ENCODE results near the gene ZDHHC9. TPM values are rescaled to one million over a fixed set of nuclear protein-coding genes. Genes with fewer than 3 reads are reported as not detected.
"Not testable (repeated sequence)": the region's sequence is repeated elsewhere in the genome, so short reads cannot be mapped to it uniquely, and the experiment has no call there.

ZDHHC9 gene
- polyA plus RNA-seq = 1 to 10 TPM; 4.6 to 8.1 TPM

- H3K4me3 ChIP-seq (ENCODE audit: low read depth in 1 of 2, low read length in 2 of 2) = peak within 1 kb of the TSS; percentile 61 to 81
- WGBS, 2 donors = 1 to 40% methylated on average over 67 to 72 of the region's 72 CpGs
- peak within 1 kb of the TSS; percentile 62 to 64 for H3K27ac ChIP-seq (ENCODE audit: low read depth in 2 of 2, low read length in 1 of 2)
- no peaks in the 10 kb centered on the region for H3K36me3 ChIP-seq (ENCODE audit: control insufficient read depth in 2 of 2, insufficient read depth in 2 of 2, low read length in 1 of 2)
- no peaks in the 10 kb centered on the region for H3K27me3 ChIP-seq (ENCODE audit: control insufficient read depth in 1 of 2, insufficient read depth in 2 of 2, low read length in 2 of 2)
- H3K9me3 ChIP-seq (ENCODE audit: control insufficient read depth in 2 of 2, insufficient read depth in 1 of 2, low read depth in 1 of 2, low read length in 1 of 2) = no peaks in the 10 kb centered on the region
- H3K4me1 ChIP-seq (ENCODE audit: control insufficient read depth in 2 of 2, insufficient read depth in 2 of 2, low read length in 1 of 2) = peaks cover 0 to 5% of the 10 kb centered on the region in 2 donors
Measured at GRCh38 chrX:129843459-129844306, at the start of gene ZDHHC9. ZDHHC9 (minus strand) TSS chrX:129843886; CDS start chrX:129841945, 1,941 bp downstream.

- no peaks in the 10 kb centered on the region for H3K4me1 ChIP-seq (ENCODE audit: control insufficient read depth in 2 of 2, insufficient read depth in 2 of 2, low read length in 1 of 2)
- H3K4me3 ChIP-seq (ENCODE audit: low read depth in 1 of 2, low read length in 2 of 2) = no peak overlapping the region
- no peaks in the 10 kb centered on the region for H3K9me3 ChIP-seq (ENCODE audit: control insufficient read depth in 2 of 2, insufficient read depth in 1 of 2, low read depth in 1 of 2, low read length in 1 of 2)
- H3K36me3 ChIP-seq (ENCODE audit: control insufficient read depth in 2 of 2, insufficient read depth in 2 of 2, low read length in 1 of 2) = no peaks in the 10 kb centered on the region
- 90 to 93% methylated on average over 5 of the region's 5 CpGs for WGBS, 2 donors
- no peaks in the 10 kb centered on the region for H3K27me3 ChIP-seq (ENCODE audit: control insufficient read depth in 1 of 2, insufficient read depth in 2 of 2, low read length in 2 of 2)
- no peak overlapping the region for H3K27ac ChIP-seq (ENCODE audit: low read depth in 2 of 2, low read length in 1 of 2)
Measured at GRCh38 chrX:129877401-129877800, 33.7 kb upstream of the ZDHHC9 start.

GRCh38 chrX:129876771-129877305, 33.2 kb upstream of the ZDHHC9 start:
- Histone ChIP-seq H3K27me3 (ENCODE audit: control insufficient read depth in 1 of 2, insufficient read depth in 2 of 2, low read length in 2 of 2) (no peaks in the 10 kb centered on the region), H3K9me3 (ENCODE audit: control insufficient read depth in 2 of 2, insufficient read depth in 1 of 2, low read depth in 1 of 2, low read length in 1 of 2) (no peaks in the 10 kb centered on the region), H3K4me1 (ENCODE audit: control insufficient read depth in 2 of 2, insufficient read depth in 2 of 2, low read length in 1 of 2) (no peaks in the 10 kb centered on the region), H3K4me3 (ENCODE audit: low read depth in 1 of 2, low read length in 2 of 2) (no peak overlapping the region), H3K27ac (ENCODE audit: low read depth in 2 of 2, low read length in 1 of 2) (no peak overlapping the region), H3K36me3 (ENCODE audit: control insufficient read depth in 2 of 2, insufficient read depth in 2 of 2, low read length in 1 of 2) (no peaks in the 10 kb centered on the region)
- WGBS, 2 donors = 48 to 58% methylated on average over 4 of the region's 4 CpGs

DNA sequence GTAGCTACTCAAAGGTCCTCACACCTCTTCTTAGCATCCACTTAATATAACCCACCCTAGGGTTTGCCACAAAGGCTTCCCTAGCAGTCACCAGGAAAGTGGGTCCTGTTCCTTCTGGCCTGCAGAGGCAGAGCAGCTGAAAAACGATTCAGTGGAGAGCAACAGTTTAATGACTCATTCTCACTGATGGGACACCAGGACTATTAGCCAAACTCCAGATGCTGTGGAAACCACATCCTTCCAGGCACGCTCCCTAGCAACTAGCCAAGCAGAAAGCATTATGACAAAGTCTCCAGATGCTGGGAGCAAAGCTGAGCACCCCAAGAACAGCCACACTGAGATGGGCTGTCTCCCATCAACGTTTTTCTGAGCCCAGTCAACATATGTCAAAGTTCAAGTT, 32.0 kb upstream of the ZDHHC9 start:
- no peaks in the 10 kb centered on the region for H3K4me1 ChIP-seq (ENCODE audit: control insufficient read depth in 2 of 2, insufficient read depth in 2 of 2, low read length in 1 of 2)
- H3K4me3 ChIP-seq (ENCODE audit: low read depth in 1 of 2, low read length in 2 of 2) = no peak overlapping the region
- WGBS, 2 donors = 32 to 43% methylated on average over 3 of the region's 3 CpGs
- no peaks in the 10 kb centered on the region for H3K27me3 ChIP-seq (ENCODE audit: control insufficient read depth in 1 of 2, insufficient read depth in 2 of 2, low read length in 2 of 2)
- no peak overlapping the region for H3K27ac ChIP-seq (ENCODE audit: low read depth in 2 of 2, low read length in 1 of 2)
- H3K9me3 ChIP-seq (ENCODE audit: control insufficient read depth in 2 of 2, insufficient read depth in 1 of 2, low read depth in 1 of 2, low read length in 1 of 2) = no peaks in the 10 kb centered on the region
- no peaks in the 10 kb centered on the region for H3K36me3 ChIP-seq (ENCODE audit: control insufficient read depth in 2 of 2, insufficient read depth in 2 of 2, low read length in 1 of 2)

- WGBS, 2 donors = 64 to 80% methylated on average over 2 of the region's 2 CpGs
- H3K4me3 ChIP-seq (ENCODE audit: low read depth in 1 of 2, low read length in 2 of 2) = no peak overlapping the region
- H3K4me1 ChIP-seq (ENCODE audit: control insufficient read depth in 2 of 2, insufficient read depth in 2 of 2, low read length in 1 of 2) = no peaks in the 10 kb centered on the region
- no peaks in the 10 kb centered on the region for H3K9me3 ChIP-seq (ENCODE audit: control insufficient read depth in 2 of 2, insufficient read depth in 1 of 2, low read depth in 1 of 2, low read length in 1 of 2)
- H3K27ac ChIP-seq (ENCODE audit: low read depth in 2 of 2, low read length in 1 of 2) = no peak overlapping the region
- H3K36me3 ChIP-seq (ENCODE audit: control insufficient read depth in 2 of 2, insufficient read depth in 2 of 2, low read length in 1 of 2) = no peaks in the 10 kb centered on the region
- H3K27me3 ChIP-seq (ENCODE audit: control insufficient read depth in 1 of 2, insufficient read depth in 2 of 2, low read length in 2 of 2) = no peaks in the 10 kb centered on the region
Measured at GRCh38 chrX:129872524-129872923, 28.8 kb upstream of the ZDHHC9 start.

DNA sequence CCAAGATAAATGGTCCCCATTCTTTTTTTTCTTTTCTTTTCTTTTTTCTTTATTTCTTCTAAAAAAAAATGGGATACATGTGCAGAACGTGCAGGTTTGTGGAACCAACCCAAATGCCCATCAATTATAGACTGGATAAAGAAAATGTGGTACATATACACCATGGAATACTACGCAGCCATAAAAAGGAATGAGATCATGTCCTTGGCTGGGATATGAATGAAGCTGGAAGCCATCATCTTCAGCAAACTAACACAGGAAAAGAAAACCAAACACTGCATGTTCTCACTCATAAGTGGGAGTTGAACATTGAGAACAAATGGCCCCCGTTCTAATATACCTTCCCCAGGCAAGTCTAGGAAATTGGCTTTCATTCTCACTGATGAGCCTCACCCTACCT, 22.6 kb upstream of the ZDHHC9 start:
- not testable (repeated sequence) for H3K36me3 ChIP-seq (ENCODE audit: control insufficient read depth in 2 of 2, insufficient read depth in 2 of 2, low read length in 1 of 2); H3K27ac ChIP-seq (ENCODE audit: low read depth in 2 of 2, low read length in 1 of 2); H3K27me3 ChIP-seq (ENCODE audit: control insufficient read depth in 1 of 2, insufficient read depth in 2 of 2, low read length in 2 of 2); H3K9me3 ChIP-seq (ENCODE audit: control insufficient read depth in 2 of 2, insufficient read depth in 1 of 2, low read depth in 1 of 2, low read length in 1 of 2); H3K4me1 ChIP-seq (ENCODE audit: control insufficient read depth in 2 of 2, insufficient read depth in 2 of 2, low read length in 1 of 2); H3K4me3 ChIP-seq (ENCODE audit: low read depth in 1 of 2, low read length in 2 of 2)
- 69 to 72% methylated on average over 3 of the region's 3 CpGs for WGBS, 2 donors

GRCh38 chrX:129859134-129859533, 15.4 kb upstream of the ZDHHC9 start:
- H3K27me3 ChIP-seq (ENCODE audit: control insufficient read depth in 1 of 2, insufficient read depth in 2 of 2, low read length in 2 of 2); H3K27ac ChIP-seq (ENCODE audit: low read depth in 2 of 2, low read length in 1 of 2); H3K4me3 ChIP-seq (ENCODE audit: low read depth in 1 of 2, low read length in 2 of 2); H3K36me3 ChIP-seq (ENCODE audit: control insufficient read depth in 2 of 2, insufficient read depth in 2 of 2, low read length in 1 of 2); H3K4me1 ChIP-seq (ENCODE audit: control insufficient read depth in 2 of 2, insufficient read depth in 2 of 2, low read length in 1 of 2); H3K9me3 ChIP-seq (ENCODE audit: control insufficient read depth in 2 of 2, insufficient read depth in 1 of 2, low read depth in 1 of 2, low read length in 1 of 2): not testable (repeated sequence)
- 38 to 55% methylated on average over 6 of the region's 6 CpGs for whole genome bisulfite sequencing, 2 donors

GRCh38 chrX:129851825-129852224, 8.1 kb upstream of the ZDHHC9 start:
- not testable (repeated sequence) for H3K4me1 ChIP-seq (ENCODE audit: control insufficient read depth in 2 of 2, insufficient read depth in 2 of 2, low read length in 1 of 2); H3K27ac ChIP-seq (ENCODE audit: low read depth in 2 of 2, low read length in 1 of 2); H3K27me3 ChIP-seq (ENCODE audit: control insufficient read depth in 1 of 2, insufficient read depth in 2 of 2, low read length in 2 of 2); H3K4me3 ChIP-seq (ENCODE audit: low read depth in 1 of 2, low read length in 2 of 2); H3K9me3 ChIP-seq (ENCODE audit: control insufficient read depth in 2 of 2, insufficient read depth in 1 of 2, low read depth in 1 of 2, low read length in 1 of 2); H3K36me3 ChIP-seq (ENCODE audit: control insufficient read depth in 2 of 2, insufficient read depth in 2 of 2, low read length in 1 of 2)
- 84 to 90% methylated on average over 2 of the region's 4 CpGs for WGBS, 2 donors

GRCh38 chrX:129846716-129847115, 3.0 kb upstream of the ZDHHC9 start:
- Histone ChIP-seq H3K9me3 (ENCODE audit: control insufficient read depth in 2 of 2, insufficient read depth in 1 of 2, low read depth in 1 of 2, low read length in 1 of 2) (no peaks in the 10 kb centered on the region), H3K36me3 (ENCODE audit: control insufficient read depth in 2 of 2, insufficient read depth in 2 of 2, low read length in 1 of 2) (no peaks in the 10 kb centered on the region), H3K4me3 (ENCODE audit: low read depth in 1 of 2, low read length in 2 of 2) (no peak overlapping the region), H3K27me3 (ENCODE audit: control insufficient read depth in 1 of 2, insufficient read depth in 2 of 2, low read length in 2 of 2) (no peaks in the 10 kb centered on the region), H3K4me1 (ENCODE audit: control insufficient read depth in 2 of 2, insufficient read depth in 2 of 2, low read length in 1 of 2) (no peaks in the 10 kb centered on the region), H3K27ac (ENCODE audit: low read depth in 2 of 2, low read length in 1 of 2) (no peak overlapping the region)
- 64 to 71% methylated on average over 2 of the region's 2 CpGs for WGBS, 2 donors
